ENCODE measurements around the gene ST7. TPM values are rescaled to one million over a fixed set of nuclear protein-coding genes. Genes with fewer than 3 reads are reported as not detected.

Gene ST7
- polyA plus RNA-seq, 4 donors, result 24.0 to 27.5 (median 26.1) TPM

DNA sequence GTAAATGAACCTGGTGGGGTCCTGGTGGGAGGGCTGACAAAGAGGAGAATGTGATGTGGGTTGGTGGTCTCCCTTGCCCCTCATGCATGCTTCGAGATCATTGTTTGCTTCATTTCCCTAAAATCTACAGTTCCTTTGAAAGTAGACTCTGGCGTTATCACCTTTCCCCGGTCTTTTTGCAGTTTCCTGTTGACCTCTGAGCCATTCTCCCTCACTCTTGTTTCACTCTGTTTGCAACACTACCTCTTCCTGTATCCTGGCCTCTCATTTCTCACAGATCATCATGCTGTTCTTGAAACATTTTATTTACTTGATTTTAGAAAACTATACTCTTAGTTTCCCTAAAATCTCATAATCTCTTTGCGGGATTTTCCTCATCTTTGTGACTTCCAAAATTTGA, 189.8 kb downstream of the ST7 start:
- no peak for DNase-seq (ENCODE audit: low read depth in 4 of 4, low spot score in 2 of 4)

DNA sequence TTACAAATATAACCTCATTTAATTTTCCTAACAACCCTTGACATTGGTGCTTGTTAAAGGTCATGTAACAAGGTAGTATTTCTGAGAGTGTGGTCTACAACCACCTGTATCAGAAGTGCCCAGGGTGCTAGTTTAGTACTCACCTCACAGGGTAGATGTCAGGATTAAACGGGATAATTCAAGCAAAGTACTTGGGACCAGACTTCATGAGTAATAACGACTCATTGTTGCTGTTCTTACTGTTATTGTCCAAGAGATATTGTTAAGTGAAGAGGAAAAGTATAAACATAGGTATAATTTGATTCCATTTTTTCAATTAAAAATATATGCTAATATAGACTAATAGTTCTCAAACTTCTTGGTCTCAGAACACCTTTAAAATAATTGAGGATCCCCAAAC, 190.3 kb downstream of the ST7 start:
- DNase-seq (ENCODE audit: low read depth in 4 of 4, low spot score in 2 of 4), result no peak

DNA sequence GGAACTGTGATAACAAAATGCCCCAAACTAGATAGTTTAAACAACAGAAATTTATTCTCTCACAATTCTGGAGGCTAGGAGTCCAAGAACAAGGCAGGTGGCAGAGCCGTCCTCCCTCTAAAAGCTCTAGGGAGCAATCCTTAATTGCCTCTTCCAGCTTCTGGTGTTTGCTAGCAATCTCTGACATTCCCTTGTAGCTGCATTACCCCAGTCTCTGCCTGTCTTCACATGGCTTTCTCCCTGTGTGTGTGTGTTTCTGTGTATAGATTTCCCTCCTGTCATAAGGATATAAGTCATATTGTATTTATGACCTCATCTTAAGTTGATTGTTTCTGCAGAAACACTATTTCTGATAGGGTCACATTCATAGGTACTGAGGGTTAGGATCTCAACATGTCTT, 192.0 kb downstream of the ST7 start:
- no peak for DNase-seq (ENCODE audit: low read depth in 4 of 4, low spot score in 2 of 4)

DNA sequence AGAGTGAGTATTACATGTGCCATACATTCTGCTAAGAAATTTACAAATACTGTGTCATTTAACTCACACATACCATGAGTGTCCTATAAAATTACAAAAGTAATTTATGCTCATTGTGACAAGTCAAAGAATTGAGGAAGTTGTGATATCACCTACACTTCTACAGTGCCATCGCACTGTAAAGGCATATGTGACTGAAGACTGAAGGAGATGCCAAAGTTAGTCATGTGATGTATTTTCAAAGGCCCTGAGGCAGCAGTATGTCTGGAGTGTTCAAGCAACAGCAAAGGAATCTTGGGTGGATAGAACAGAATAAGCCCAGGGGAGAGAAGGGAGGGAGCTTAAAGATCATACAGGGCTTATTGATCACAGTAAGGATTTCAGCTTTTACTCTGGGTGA, 192.8 kb downstream of the ST7 start:
- no peak for DNase-seq (ENCODE audit: low read depth in 4 of 4, low spot score in 2 of 4)

DNA sequence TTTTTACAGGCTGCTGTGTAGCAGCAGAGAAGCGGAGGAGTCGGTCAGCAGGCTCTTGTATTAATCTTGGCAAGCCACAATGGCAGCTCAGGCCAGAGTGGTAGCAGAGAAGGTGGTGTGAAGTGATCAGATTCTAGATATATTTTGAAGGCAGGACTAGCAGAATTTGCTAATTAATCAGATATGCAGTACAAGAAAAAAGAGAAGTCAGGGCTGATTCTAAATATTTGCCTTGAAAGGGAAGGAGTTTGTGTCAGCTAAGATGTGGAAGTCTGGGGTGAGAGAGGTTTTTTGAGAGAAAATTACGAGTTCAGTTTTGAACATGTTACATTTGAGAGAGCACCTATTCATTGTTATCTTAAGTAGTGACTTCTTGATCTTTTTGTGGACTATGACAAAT, 193.2 kb downstream of the ST7 start:
- no peak for DNase-seq (ENCODE audit: low read depth in 4 of 4, low spot score in 2 of 4)

DNA sequence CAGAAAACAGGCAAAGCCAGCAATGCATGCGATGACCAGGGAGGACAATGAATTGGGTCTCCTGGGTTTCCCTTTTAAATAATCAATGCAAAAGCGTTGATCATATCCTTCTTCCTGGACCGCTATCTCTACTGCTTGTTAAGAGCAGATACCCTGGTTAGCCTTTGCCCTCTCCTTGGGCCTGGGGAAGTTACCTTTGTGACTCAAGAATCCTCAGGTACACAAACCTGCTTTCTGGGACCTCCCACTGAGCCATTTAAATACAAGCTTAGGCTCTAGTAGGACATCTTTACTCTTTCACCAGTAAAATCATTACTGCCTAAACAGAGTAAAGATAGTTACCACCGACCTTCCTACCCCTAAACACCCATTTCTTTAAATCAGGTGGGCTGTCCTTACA, 195.7 kb downstream of the ST7 start:
- DNase-seq (ENCODE audit: low read depth in 4 of 4, low spot score in 2 of 4), result no peak

DNA sequence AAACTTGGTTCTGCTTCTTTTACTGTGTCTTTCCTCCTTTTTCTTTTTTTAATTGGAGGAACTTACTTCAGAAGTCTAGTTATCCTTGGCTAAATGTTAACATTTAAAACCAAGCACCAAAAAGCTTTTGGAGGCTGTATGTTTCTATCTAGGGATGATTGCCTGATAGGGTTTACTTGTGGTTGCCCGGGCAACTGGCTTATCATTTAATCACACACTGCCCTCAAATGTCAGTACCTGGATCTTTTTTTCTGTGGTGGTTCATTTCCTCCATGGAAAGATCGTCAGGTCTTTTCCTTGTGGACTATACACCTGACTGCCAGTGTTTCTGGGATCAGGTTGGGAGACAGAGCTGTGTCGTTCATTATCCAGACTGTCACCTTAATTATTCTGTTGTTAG, 196.4 kb downstream of the ST7 start:
- no peak for DNase-seq (ENCODE audit: low read depth in 4 of 4, low spot score in 2 of 4)

DNA sequence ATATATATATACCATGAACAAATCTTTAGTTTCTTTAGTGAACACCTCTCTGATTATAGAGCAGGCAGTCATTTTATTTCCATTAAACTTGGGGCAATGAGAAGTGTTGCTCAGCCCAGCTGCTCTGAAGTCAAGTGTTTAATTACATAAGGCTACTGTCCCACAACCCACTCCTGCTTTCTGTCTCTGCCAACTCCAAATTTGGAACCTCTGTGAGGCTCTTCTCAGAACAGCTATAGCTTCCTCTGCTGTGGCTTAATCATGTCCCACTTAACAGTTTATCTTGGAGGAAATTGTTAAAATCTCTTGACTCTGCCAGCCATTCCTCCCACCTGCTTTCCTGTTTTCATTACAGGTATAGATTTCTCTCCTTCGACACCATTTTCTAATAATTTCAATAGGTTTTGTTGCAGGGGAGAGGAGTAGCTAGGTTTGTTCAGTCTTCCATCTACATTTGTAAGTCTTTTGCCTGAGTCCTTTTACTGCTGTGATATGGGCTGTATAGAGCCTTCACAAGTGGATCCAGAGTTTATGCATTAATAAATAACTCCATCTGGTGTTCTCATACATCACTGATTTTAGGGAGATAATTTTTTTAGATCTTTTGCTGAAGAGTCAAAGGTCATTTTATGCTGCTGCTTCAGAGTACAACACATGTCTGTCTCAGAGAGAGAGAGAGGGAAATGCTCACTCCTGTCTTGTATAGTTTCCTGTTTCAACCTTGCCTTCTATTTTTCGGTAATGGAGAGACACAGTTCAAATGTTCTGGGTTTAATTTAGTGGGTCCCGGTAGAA, 199.1 kb downstream of the ST7 start:
- DNase-seq (ENCODE audit: low read depth in 4 of 4, low spot score in 2 of 4), result no peak

DNA sequence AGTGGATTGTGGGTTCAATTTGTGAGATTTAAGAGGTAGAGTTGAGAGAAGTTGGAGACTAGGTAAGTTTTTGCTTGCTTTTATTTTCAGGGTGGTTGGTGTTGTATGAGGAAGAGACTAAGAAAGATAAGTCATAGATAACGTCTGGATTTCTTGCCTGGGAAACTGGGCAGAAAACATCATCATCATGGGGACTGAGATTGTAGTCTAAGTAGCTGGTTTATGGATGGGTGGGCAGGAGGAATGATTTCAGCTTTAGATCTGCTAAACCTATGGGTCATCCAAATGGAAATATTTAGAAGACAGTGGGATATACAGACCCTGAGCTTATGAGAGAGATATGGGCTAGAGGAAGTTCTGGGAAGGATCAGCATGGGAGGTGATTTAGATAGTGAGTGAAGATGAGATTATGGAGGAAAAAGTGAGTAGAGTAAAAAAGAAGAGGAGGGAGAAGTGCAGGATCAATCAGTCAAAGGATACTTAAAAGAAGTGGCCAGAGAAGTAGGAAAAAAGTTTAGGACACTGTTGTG, 199.8 kb downstream of the ST7 start:
- DNase-seq (ENCODE audit: low read depth in 4 of 4, low spot score in 2 of 4), result no peak

DNA sequence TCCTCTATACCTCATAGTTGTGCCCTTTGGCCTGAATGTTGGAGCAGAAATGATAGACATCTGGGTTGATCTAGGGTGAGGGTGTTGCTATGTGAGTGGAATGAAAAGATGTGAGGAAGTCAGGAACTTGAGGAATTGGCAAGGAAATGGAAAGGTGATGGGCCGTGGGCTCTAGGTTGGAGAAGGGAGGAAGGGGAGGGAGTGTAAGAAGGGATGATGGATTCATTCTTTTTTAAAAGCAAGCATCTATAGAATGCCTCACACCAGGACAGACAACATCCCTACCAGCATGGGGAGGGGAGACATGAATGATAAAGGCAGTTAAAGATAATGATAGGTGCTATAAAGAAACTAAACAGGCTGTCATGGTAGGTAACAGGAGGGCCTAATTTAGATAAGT, 201.4 kb downstream of the ST7 start:
- no peak for DNase-seq (ENCODE audit: low read depth in 4 of 4, low spot score in 2 of 4)

DNA sequence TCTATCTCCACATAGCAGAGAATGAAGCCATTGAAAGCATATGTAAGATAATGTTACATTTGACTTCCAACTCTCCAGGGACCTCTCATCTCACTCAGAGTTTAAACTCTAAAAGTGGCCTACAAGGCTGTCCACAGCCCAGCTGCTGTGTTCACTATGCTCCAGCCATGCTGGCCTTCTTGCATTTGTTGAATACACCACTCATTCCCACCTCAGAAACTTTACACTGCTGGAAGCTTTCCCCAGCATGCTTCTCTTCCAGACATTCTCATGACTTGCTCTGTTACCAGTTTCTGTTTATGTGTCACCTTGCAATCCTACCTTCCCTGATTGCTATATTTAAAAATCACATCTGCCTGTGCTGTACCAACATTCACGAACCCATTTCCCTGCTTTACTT, 202.4 kb downstream of the ST7 start:
- DNase-seq (ENCODE audit: low read depth in 4 of 4, low spot score in 2 of 4), result no peak

DNA sequence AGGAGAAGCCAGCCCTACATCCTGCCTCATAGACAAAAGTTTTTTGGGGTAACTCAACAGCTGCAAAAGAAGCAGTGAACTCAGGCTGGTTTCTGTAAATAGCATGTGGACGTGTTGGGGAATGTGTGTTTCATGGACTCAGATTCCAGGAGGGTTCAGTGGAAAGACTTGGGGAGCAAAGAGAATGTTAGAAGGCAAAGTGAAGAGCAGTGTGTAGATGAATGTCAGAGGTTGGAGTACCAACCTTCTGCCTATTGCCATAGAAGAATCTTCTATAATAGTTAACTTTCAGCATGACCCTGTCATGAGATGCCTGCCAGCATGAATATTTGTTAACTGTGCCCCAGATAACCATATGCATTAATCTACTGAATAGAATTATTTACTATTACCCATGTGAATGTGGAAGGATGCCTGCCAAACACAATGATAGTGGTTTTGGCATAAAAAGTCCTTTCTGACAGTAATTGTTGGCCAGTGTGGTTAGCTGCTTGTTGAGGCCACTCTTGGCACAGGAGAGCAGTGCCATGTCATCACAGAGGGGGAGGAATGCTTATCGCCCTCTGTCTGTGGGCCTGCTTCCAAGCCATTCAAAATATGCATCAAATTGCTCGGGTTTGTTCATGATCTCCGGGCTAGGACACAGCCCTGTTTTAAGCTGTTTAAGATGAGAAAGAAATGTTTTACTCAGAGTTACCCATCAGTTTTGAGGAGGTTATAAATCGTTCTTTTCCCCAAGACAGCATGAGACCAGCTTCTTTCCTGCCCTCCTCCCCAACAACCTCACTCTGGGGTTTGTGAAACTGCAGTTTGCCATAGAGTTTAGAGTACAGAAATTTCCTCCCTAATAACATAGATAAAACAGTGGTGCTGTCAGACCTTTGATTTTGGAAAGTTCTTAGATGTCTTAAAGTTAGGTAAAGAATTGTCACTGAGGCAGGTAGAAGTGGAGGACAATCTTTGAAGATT, 204.2 kb downstream of the ST7 start:
- DNase-seq (ENCODE audit: low read depth in 4 of 4, low spot score in 2 of 4), result no peak

DNA sequence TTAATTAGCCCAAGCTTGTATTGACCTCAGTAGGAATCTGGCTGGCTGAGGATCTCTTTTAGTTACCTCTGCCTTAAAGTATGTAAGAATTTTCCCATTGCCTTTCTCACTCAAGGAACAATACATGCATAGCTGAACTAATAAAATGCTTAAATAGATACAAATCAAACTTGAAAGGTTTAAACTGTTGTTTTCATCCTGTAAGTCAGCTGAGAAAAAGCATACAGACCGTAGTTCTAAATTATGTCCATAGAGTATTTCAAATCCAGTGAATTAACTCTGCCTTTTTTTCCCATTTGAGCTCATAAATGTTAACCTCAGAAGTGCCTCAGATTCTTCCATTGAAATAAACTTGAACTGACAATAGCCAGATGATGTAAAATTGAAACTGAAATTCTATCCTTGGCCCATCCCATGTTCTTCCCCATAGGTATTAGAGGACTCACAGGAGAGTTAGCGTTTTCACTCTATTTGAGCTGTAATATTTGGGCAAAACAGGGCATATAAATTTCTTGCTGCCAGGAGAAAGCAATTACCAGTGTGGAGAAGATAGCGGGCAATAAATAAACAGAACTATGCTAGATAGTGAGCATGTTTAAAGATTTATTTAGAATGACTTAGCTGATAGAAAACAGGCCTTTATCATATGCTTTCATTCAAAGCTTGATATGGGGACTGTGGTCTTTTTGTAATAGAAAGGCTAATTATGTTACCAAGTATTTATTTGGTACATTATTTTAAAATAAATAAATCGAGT, 205.8 kb downstream of the ST7 start:
- no peak for DNase-seq (ENCODE audit: low read depth in 4 of 4, low spot score in 2 of 4)

DNA sequence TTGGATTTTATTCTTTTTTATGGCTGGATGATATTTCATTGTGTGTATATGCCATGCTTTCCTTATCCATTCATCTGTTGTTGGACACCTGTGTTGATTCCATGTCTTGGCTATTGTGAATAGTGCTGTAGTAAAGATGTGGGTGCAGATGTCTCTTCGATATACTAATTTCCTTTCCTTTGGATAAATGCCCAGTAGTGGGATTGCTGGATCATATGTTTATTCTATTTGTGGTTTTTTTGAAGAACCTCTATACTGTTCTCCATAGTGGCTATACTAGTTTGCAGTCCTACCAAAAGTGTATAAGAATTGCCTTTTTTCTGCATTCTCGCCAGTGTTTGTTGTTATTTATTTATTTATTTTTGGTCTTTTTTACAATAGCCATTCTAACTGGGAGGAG, 209.8 kb downstream of the ST7 start:
- DNase-seq (ENCODE audit: low read depth in 4 of 4, low spot score in 2 of 4), result no peak

DNA sequence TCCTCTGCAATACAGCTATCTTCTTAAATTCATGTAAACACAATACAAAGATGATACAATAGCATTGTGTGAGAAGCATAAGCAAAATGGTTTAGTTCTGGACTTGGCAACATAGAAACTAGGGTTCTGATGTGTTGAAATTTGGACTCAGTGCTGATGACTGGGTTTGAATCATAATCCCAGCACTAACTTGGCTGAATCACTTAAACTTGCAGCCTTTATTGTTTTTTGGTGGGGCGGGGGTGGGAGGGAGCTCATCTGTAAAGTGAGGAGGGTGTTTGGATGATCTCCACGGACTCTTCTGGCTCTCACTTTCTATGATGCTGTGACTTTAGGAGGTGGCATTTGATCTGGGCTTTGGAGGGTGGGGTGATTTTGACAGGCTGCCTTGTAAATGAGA, 211.3 kb downstream of the ST7 start:
- DNase-seq (ENCODE audit: low read depth in 4 of 4, low spot score in 2 of 4), result no peak

DNA sequence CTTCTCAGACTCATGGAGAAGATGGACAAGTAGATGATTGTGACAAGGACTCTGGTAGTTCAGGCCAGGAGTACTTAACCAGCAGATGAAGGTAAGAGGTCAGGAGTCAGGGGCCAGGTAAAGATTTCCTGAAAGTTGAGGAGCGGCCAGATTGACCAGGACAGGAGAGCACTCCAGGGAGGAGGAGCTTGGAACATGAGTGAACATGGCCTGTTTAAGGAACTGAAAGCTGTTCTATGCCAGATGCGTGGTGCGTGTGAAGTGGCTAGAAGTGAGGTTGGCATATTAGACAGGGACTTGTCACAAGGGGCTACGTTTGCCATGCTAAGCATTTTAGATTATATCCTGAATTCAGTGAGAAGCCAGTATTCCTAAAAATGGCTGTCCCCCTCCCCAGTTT, 212.4 kb downstream of the ST7 start:
- no peak for DNase-seq (ENCODE audit: low read depth in 4 of 4, low spot score in 2 of 4)

DNA sequence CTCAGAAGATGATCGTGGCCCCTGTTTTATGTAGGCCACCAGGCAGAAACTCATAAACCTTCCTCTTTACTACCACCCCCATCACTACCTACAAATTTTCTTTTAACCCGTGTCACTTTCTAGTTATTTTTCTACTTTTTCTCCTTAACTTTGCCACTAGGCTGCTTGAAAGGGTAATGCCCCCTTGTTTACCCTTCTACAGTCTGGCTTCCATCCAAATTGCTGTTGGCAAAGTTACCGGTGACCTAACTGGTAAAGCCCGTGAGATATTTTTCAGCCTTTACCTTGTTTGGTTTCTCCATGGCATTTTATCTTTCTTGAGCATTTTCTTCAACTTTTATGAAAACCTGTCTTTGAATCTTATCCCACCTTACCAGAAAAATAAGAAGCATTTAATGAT, 216.6 kb downstream of the ST7 start:
- no peak for DNase-seq (ENCODE audit: low read depth in 4 of 4, low spot score in 2 of 4)

DNA sequence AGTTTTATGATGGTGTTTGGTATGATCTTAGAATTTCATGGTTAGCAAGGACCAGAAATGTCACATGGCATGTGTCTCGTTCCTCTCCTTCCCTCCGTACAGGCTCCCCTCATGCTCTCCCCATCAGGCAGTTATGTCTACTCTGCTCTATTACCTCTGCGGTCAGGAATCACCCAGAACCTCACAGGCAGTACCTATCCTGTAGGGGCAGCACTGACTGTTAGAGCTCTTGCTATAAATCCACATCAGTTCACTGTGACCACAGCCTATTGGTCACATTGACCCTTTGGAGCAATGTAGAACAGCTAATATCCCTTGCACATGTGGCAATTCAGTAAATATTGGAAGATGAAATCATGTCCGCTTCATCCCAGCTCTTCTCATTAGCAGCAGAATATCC, 217.8 kb downstream of the ST7 start:
- no peak for DNase-seq (ENCODE audit: low read depth in 4 of 4, low spot score in 2 of 4)

DNA sequence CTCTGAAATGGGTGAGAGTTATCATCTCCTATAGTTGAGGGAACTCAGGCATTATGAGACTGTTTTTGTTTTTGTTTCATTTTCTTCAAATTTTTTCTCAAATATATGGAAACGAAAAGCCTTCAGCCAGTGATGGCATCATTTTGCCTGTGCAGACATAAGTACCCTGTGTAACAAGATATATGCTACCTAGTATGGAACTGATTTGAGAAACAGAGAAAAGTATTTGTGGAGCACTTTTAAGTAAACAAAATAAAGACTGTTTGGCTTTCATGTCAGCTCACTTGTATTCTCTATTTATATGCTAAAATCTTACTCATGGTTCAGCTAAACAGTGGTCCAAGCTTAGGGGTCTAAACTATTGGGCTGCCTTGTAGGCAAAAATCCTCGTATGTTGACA, 219.0 kb downstream of the ST7 start:
- no peak for DNase-seq (ENCODE audit: low read depth in 4 of 4, low spot score in 2 of 4)

DNA sequence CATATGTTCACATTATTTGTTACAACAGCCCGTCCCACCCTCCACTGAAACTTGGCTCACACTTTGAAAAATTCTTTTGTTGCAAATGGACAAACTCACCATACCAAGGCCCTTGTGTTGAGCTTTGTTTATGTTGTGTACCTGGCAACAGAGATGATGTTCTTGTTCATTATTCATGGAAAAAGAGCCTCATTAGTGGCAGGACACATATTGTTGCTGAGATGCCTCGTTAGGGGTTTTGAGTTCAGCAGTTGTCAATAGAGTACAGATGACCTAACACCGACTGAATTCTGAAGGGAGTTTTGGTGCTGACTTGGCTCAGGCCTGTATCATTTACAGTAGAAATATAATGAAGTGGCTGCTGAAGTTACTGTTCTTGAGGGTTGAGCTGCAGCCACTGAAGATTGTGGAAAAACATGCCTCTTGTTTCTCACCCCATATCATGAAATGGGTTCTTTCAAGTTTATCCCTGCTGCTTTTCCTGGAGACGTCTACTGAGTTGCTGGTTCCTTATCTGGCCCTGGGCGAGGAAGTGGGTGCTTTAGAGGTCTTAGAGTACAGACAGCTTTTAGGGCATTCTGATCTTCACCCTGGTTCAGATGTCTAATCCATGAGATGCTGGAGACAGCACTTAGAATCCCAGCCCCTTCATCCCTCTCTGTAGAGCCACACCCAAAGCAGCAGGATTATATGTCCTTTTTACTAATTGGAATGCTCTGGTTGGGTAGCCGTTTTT, 219.9 kb downstream of the ST7 start:
- DNase-seq (ENCODE audit: low read depth in 4 of 4, low spot score in 2 of 4), result no peak
